CD4-positive, alpha-beta memory T cell (primary cell): ENCODE measurements around the gene ASTL. TPM values are rescaled to one million over a fixed set of nuclear protein-coding genes. Genes with fewer than 3 reads are reported as not detected.

Source experiments
- CTCF ChIA-PET: fragments of 350-600 bp; sonication (Branson Sonifier 250); formaldehyde crosslinking; loops from one replicate; lab custom pipeline; 2021; ENCODE audit warnings: inconsistent platforms; ENCODE audit not compliant: partially characterized antibody; lab: Charles Lee
- POLR2A ChIA-PET: fragments of 350-600 bp; sonication (Branson Sonifier 250); formaldehyde crosslinking; loops from one replicate; lab custom pipeline; 2021; ENCODE audit not compliant: partially characterized antibody; lab: Charles Lee
- DNase-seq, 5 donors: peaks; one replicate each; pipeline versions ENCODE4 v3.0.0 to v3.0.0-alpha.2; 2020 to 2022; ENCODE audit warnings: mixed read lengths in 1 of 5
- H3K27ac ChIP-seq: one replicate; pipeline ENCODE4 v1.7.0; 2013; ENCODE audit warnings: low read depth, low read length
- H3K27me3 ChIP-seq: 2 replicates; pipeline ENCODE4 v1.7.0; 2013; ENCODE audit warnings: mild to moderate bottlenecking, low read length, moderate library complexity; ENCODE audit not compliant: insufficient read depth
- H3K36me3 ChIP-seq: 2 replicates; pipeline ENCODE4 v1.7.0; 2013; ENCODE audit warnings: mild to moderate bottlenecking, low read length, moderate library complexity; ENCODE audit not compliant: insufficient read depth
- H3K4me1 ChIP-seq: 2 replicates; pipeline ENCODE4 v1.7.0; 2013; ENCODE audit warnings: mild to moderate bottlenecking, low read length, moderate library complexity; ENCODE audit not compliant: insufficient read depth
- H3K4me3 ChIP-seq, 2 donors: one replicate each; pipeline ENCODE4 v1.7.0; 2013; ENCODE audit warnings: low read length in 2 of 2, mild to moderate bottlenecking in 1 of 2
- H3K9me3 ChIP-seq, 2 donors: one replicate each; pipeline ENCODE4 v1.7.0; 2013; ENCODE audit warnings: low read length in 2 of 2, control low read depth in 1 of 2; ENCODE audit not compliant: control insufficient read depth in 1 of 2
- H3K27ac Mint-ChIP-seq, 7 donors: one replicate each; pipeline ENCODE4 v1.8.0; 2020 to 2021; ENCODE audit warnings: mixed read lengths in 7 of 7, mild to moderate bottlenecking in 6 of 7, inconsistent platforms in 3 of 7, moderate library complexity in 3 of 7
- H3K27me3 Mint-ChIP-seq, 2 donors: one replicate each; pipeline ENCODE4 v1.8.0; 2020 to 2021; ENCODE audit warnings: mixed read lengths in 2 of 2
- H3K36me3 Mint-ChIP-seq, 2 donors: one replicate each; pipeline ENCODE4 v1.8.0; 2020 to 2021; ENCODE audit warnings: mixed read lengths in 2 of 2, inconsistent platforms in 1 of 2, mild to moderate bottlenecking in 1 of 2
- H3K4me1 Mint-ChIP-seq, 4 donors: one replicate each; pipeline ENCODE4 v1.8.0; 2020 to 2021; ENCODE audit warnings: mixed read lengths in 4 of 4, mild to moderate bottlenecking in 1 of 4
- H3K4me3 Mint-ChIP-seq, 8 donors: one replicate each; pipeline ENCODE4 v1.8.0; 2020 to 2021; ENCODE audit warnings: mixed read lengths in 8 of 8, mild to moderate bottlenecking in 7 of 8, moderate library complexity in 6 of 8, inconsistent platforms in 3 of 8
- H3K9me3 Mint-ChIP-seq, 8 donors: one replicate each; pipeline ENCODE4 v1.8.0; 2020 to 2021; ENCODE audit warnings: mixed read lengths in 8 of 8, mild to moderate bottlenecking in 5 of 8, inconsistent platforms in 3 of 8, moderate library complexity in 1 of 8
- intact Hi-C: fragments of 100-400 bp; cut with micrococcal nuclease; formaldehyde crosslinking; loops from one replicate; pipeline ENCODE4 v1.15.1; 2023
- polyA plus RNA-seq, 2 donors: library from polyadenylated mRNA; unstranded; fragments of 300-500 nt; fragmentation: Illumina TruSeq; gene quantifications; one replicate each; pipeline ENCODE4 v1.2.3, GENCODE V29; 2021
- total RNA-seq, 2 experiments: library from RNA; stranded (reverse); gene quantifications; one replicate each; pipeline ENCODE4 v1.2.3, GENCODE V29; 2021

The ASTL gene
- total and polyA plus RNA-seq, 4 experiments from 2014 or later = 0.48 to 1.3 TPM; not detected in 2

- Histone ChIP-seq H3K9me3 (no peaks in the 10 kb centered on the region), H3K36me3 (no peaks in the 10 kb centered on the region), H3K4me3 (no peak overlapping the region), H3K27me3 (no peaks in the 10 kb centered on the region), H3K4me1 (peaks cover 42% of the 10 kb centered on the region), H3K27ac (no peak overlapping the region)
- H3K4me1 Mint-ChIP-seq = peaks cover 28 to 69% (median 50%) of the 10 kb centered on the region in 4 donors
- H3K4me3 Mint-ChIP-seq = no peak overlapping the region
- H3K9me3 Mint-ChIP-seq = no peaks in the 10 kb centered on the region
- H3K36me3 Mint-ChIP-seq = peaks cover 0 to 3% of the 10 kb centered on the region in 2 donors
- peak in 1 of 5 donors; percentile 16 for DNase-seq
- ChIA-PET CTCF (interaction anchor here (1.4 to 6.4 kb wide), 3 partner anchors 12 to 159 kb away, joined by 3 to 43 read pairs (median 26); partner anchors contain the start of gene ASTL), POLR2A (interaction anchor here (12.4 kb wide), 1 partner anchor 9 kb away, joined by 285 read pairs; no protein-coding TSS in a partner anchor)
- no peaks in the 10 kb centered on the region for H3K27me3 Mint-ChIP-seq
- peak overlapping the region; percentile 41 to 100 (median 80) for H3K27ac Mint-ChIP-seq
- intact Hi-C loops = no loop called here
Measured at GRCh38 chr2:96151595-96152303, 13.4 kb upstream of the ASTL start.

GRCh38 chr2:96150791-96151594 is 12.7 kb upstream of the ASTL start:
- peaks cover 0 to 1% (median 0%) of the 10 kb centered on the region in 8 donors for H3K9me3 Mint-ChIP-seq
- no peaks in the 10 kb centered on the region for H3K27me3 Mint-ChIP-seq
- no peaks in the 10 kb centered on the region for H3K27me3 ChIP-seq
- ChIA-PET POLR2A (interaction anchor here (12.4 kb wide), 1 partner anchor 10 kb away, joined by 285 read pairs; no protein-coding TSS in a partner anchor), CTCF (interaction anchor here (1.4 to 6.4 kb wide), 3 partner anchors 11 to 159 kb away, joined by 3 to 43 read pairs (median 26); partner anchors contain the start of gene ASTL)
- peak overlapping the region; percentile 64 to 100 (median 98) for H3K27ac Mint-ChIP-seq
- H3K4me3 Mint-ChIP-seq = no peak overlapping the region
- H3K36me3 ChIP-seq = no peaks in the 10 kb centered on the region
- no peak for DNase-seq
- no peak overlapping the region for H3K27ac ChIP-seq
- intact Hi-C loops = no loop called here
- peaks cover 42% of the 10 kb centered on the region for H3K4me1 ChIP-seq
- no peak overlapping the region for H3K4me3 ChIP-seq
- no peaks in the 10 kb centered on the region for H3K9me3 ChIP-seq
- peaks cover 27 to 68% (median 51%) of the 10 kb centered on the region in 4 donors for H3K4me1 Mint-ChIP-seq
- peaks cover 0 to 9% of the 10 kb centered on the region in 2 donors for H3K36me3 Mint-ChIP-seq

- no peak overlapping the region for H3K4me3 Mint-ChIP-seq
- Histone ChIP-seq H3K4me3 (no peak overlapping the region), H3K4me1 (peaks cover 47% of the 10 kb centered on the region), H3K27ac (no peak overlapping the region), H3K9me3 (no peaks in the 10 kb centered on the region), H3K27me3 (no peaks in the 10 kb centered on the region), H3K36me3 (no peaks in the 10 kb centered on the region)
- peaks cover 0 to 15% of the 10 kb centered on the region in 2 donors for H3K36me3 Mint-ChIP-seq
- H3K27me3 Mint-ChIP-seq = no peaks in the 10 kb centered on the region
- H3K27ac Mint-ChIP-seq = peak overlapping the region; percentile 64 to 100 (median 99)
- H3K9me3 Mint-ChIP-seq = peaks cover 0 to 1% (median 0%) of the 10 kb centered on the region in 8 donors
- ChIA-PET CTCF (interaction anchor here (1.4 to 6.4 kb wide), 3 partner anchors 10 to 158 kb away, joined by 3 to 43 read pairs (median 26); partner anchors contain the start of gene ASTL), POLR2A (interaction anchor here (12.4 kb wide), 1 partner anchor 11 kb away, joined by 285 read pairs; no protein-coding TSS in a partner anchor)
- DNase-seq = no peak
- intact Hi-C loops = no loop called here
- peaks cover 29 to 67% (median 51%) of the 10 kb centered on the region in 4 donors for H3K4me1 Mint-ChIP-seq
Measured at GRCh38 chr2:96150007-96150640, 11.8 kb upstream of the ASTL start.

GRCh38 chr2:96148410-96149217 is 10.3 kb upstream of the ASTL start:
- Mint-ChIP-seq H3K4me3 (peak overlapping the region; percentile 76 to 90 (median 84)), H3K27me3 (no peaks in the 10 kb centered on the region), H3K4me1 (peaks cover 28 to 73% (median 57%) of the 10 kb centered on the region in 4 donors), H3K9me3 (peaks cover 0 to 6% (median 0%) of the 10 kb centered on the region in 8 donors), H3K36me3 (peaks cover 0 to 25% of the 10 kb centered on the region in 2 donors), H3K27ac (peak overlapping the region; percentile 98 to 100 (median 99))
- Histone ChIP-seq H3K36me3 (peaks cover under 1% of the 10 kb centered on the region), H3K27ac (peak overlapping the region; percentile 100), H3K27me3 (no peaks in the 10 kb centered on the region), H3K4me1 (peaks cover 52% of the 10 kb centered on the region), H3K4me3 (peak overlapping the region in 1 of 2 donors; percentile 27), H3K9me3 (no peaks in the 10 kb centered on the region)
- CTCF ChIA-PET = interaction anchor here (1.3 to 14.8 kb wide), 4 partner anchors 10 to 26 kb away, joined by 10 to 648 read pairs (median 16); partner anchors contain the start of gene ASTL
- DNase-seq = peak; percentile 95 to 100 (median 98)
- POLR2A ChIA-PET = interaction anchor here (1.1 to 12.4 kb wide), 6 partner anchors 10 to 814 kb away, joined by 5 to 285 read pairs (median 20); partner anchors contain the start of genes ASTL and STARD7
- intact Hi-C loops = loop anchor here (5.0 kb wide), 1 partner anchor 389 kb away; the partner anchor contains the start of gene ARID5A

DNA sequence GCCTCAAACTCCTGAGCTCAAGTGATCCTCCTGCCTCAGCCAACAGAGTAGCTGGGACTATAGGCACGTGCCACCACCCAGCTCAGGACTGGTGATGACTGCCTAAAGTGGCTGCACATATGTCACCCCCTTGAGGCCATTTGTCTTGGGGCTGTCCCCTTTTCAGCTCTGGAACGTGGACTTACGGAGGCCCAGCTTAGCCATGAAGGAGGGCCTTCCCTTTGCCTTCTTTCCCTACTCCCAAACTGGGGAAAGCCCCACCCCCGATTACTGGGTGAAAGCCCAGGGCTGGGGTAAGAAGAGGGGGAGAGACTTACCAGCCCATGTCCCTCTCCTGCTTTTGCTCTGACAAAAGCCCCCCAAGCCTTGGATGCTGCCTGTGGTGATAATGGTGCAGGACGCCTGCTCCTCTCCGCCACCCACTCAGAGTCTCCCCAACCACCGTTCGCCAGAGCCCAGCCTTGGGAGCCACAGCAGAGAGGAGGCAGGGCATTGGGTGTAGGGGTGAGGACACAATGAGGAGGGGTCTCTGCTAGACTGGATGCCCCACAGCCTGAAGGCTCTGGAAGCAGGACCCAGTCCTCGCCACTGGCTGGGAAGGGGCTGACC is 9.4 kb upstream of the ASTL start:
- peak overlapping the region; percentile 100 for H3K27ac ChIP-seq
- DNase-seq = no peak
- H3K36me3 Mint-ChIP-seq = peaks cover 3 to 33% of the 10 kb centered on the region in 2 donors
- intact Hi-C loops = loop anchor here (5.0 kb wide), 1 partner anchor 390 kb away; the partner anchor contains the start of gene ARID5A
- H3K4me1 Mint-ChIP-seq = peaks cover 29 to 80% (median 59%) of the 10 kb centered on the region in 4 donors
- POLR2A ChIA-PET = interaction anchor here (1.1 to 12.4 kb wide), 6 partner anchors 9 to 815 kb away, joined by 5 to 285 read pairs (median 20); partner anchors contain the start of genes ASTL and STARD7
- H3K27me3 Mint-ChIP-seq = no peaks in the 10 kb centered on the region
- no peaks in the 10 kb centered on the region for H3K27me3 ChIP-seq
- peak overlapping the region in 1 of 2 donors; percentile 71 for H3K4me3 ChIP-seq
- H3K4me1 ChIP-seq = peaks cover 62% of the 10 kb centered on the region
- H3K9me3 ChIP-seq = no peaks in the 10 kb centered on the region
- peak overlapping the region in 6 of 8 donors; percentile 76 to 90 (median 87) for H3K4me3 Mint-ChIP-seq
- H3K36me3 ChIP-seq = peaks cover 6% of the 10 kb centered on the region
- peak overlapping the region; percentile 98 to 100 (median 99) for H3K27ac Mint-ChIP-seq
- CTCF ChIA-PET = interaction anchor here (1.3 to 14.8 kb wide), 4 partner anchors 9 to 27 kb away, joined by 10 to 648 read pairs (median 16); partner anchors contain the start of gene ASTL
- peaks cover 0 to 6% (median 0%) of the 10 kb centered on the region in 8 donors for H3K9me3 Mint-ChIP-seq
